ENCODE results near the gene PPP1R15B.
A peak's percentile ranks its signal among the peaks of the same experiment; 100 is the strongest.

Gene PPP1R15B

DNA sequence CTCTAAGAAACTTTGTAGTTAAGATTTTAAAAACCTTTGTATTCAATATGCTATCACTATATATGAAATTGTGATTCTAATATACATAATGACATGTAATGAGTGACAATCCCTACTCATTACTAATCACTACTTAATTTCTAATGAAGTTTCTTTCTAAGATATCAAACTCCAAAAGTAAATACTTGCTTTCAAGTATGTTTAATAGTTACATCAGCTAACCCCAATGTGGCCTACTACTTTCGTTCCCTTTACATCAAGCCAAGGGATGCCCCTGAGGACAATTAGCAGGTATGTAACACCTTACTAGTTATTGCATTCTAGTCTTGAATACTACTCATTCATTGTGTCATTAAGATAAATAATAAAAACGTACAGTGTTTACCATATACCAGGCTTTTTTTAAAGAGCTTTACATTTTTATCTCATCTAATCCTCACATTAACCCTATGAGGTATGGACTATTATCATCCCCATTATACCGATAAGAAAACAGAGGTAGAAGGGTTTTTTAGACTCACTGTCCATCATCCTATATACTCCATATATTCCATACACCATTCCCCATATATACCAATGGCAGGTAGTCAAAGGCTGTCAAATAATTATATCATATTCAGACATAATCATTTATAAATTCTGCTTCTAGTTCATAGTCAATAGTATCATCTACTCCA, 4.2 kb downstream of the PPP1R15B start:
- Mint-ChIP-seq H3K27me3 (no peaks in the 10 kb centered on the region), H3K36me3 (ENCODE audit: low read depth) (peaks cover 88% of the 10 kb centered on the region)

GRCh38 chr1:204406621-204407020, 5.0 kb downstream of the PPP1R15B start:
- H3K36me3 Mint-ChIP-seq (ENCODE audit: low read depth) = peaks cover 95% of the 10 kb centered on the region
- peak overlapping the region; percentile 77 for H3K27ac Mint-ChIP-seq
- DNase-seq = no peak
- H3K4me3 Mint-ChIP-seq = peak overlapping the region; percentile 99
- no peaks in the 10 kb centered on the region for H3K9me3 Mint-ChIP-seq
- no peaks in the 10 kb centered on the region for H3K27me3 Mint-ChIP-seq
- peaks cover 29% of the 10 kb centered on the region for H3K4me1 Mint-ChIP-seq (ENCODE audit: low read depth)

More for the DNA sequence above, 4.2 kb downstream of the PPP1R15B start:
- peak overlapping the region; percentile 99 for H3K4me3 Mint-ChIP-seq
- H3K9me3 Mint-ChIP-seq = no peaks in the 10 kb centered on the region
- peak overlapping the region; percentile 99 for H3K27ac Mint-ChIP-seq
- DNase-seq = no peak
- H3K4me1 Mint-ChIP-seq (ENCODE audit: low read depth) = peaks cover 28% of the 10 kb centered on the region

- Mint-ChIP-seq H3K27ac (peak overlapping the region; percentile 75), H3K9me3 (no peaks in the 10 kb centered on the region), H3K27me3 (no peaks in the 10 kb centered on the region), H3K4me1 (ENCODE audit: low read depth) (peaks cover 34% of the 10 kb centered on the region), H3K4me3 (peak overlapping the region; percentile 99), H3K36me3 (ENCODE audit: low read depth) (peaks cover 95% of the 10 kb centered on the region)
- DNase-seq = no peak
Observed at GRCh38 chr1:204405988-204406387, 5.6 kb downstream of the PPP1R15B start.

DNA sequence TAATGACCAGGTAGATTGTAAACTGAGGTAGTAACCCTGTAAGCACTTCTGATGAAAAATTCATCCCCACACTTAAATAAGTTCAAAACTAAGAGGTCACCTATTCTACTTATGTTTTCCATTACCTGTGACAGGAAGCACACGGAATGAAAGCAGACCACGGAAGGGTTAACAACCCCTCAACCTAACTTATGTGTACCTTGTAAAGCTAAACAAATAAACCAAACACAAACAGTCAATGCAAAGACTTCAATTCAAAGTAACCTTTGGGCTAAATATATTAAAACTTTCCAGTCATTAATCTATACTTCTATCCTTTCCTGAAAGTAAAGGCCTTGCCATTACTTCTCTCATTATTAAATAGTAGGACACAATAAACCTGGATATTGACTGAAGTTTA, 7.0 kb downstream of the PPP1R15B start:
- Mint-ChIP-seq H3K9me3 (no peaks in the 10 kb centered on the region), H3K36me3 (ENCODE audit: low read depth) (peaks cover 95% of the 10 kb centered on the region), H3K27ac (peak overlapping the region; percentile 78), H3K4me3 (peak overlapping the region; percentile 99), H3K4me1 (ENCODE audit: low read depth) (peaks cover 35% of the 10 kb centered on the region), H3K27me3 (no peaks in the 10 kb centered on the region)
- no peak for DNase-seq

DNA sequence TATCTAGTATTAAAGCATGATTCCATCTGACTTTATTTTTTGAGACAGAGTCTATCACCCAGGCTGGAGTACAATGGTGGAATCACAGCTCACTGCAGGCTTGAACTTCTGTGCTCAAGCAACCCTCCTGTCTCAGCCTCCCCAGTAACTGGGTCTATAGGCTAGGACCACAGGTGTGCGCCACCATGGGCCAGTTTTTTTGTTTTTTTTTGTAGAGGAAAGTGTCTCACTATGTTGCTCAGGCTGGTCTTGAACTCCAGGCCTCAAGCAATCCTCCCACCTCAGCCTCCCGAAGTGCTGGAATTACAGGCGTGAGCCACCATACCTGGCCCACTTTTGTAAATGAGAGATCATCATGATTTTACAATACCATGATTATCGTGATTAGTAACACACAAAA, 9.2 kb downstream of the PPP1R15B start:
- no peak overlapping the region for H3K4me3 Mint-ChIP-seq
- H3K9me3 Mint-ChIP-seq = no peaks in the 10 kb centered on the region
- peak overlapping the region; percentile 42 for H3K27ac Mint-ChIP-seq
- peaks cover 92% of the 10 kb centered on the region for H3K36me3 Mint-ChIP-seq (ENCODE audit: low read depth)
- DNase-seq = no peak
- peaks cover 37% of the 10 kb centered on the region for H3K4me1 Mint-ChIP-seq (ENCODE audit: low read depth)
- H3K27me3 Mint-ChIP-seq = no peaks in the 10 kb centered on the region

DNA sequence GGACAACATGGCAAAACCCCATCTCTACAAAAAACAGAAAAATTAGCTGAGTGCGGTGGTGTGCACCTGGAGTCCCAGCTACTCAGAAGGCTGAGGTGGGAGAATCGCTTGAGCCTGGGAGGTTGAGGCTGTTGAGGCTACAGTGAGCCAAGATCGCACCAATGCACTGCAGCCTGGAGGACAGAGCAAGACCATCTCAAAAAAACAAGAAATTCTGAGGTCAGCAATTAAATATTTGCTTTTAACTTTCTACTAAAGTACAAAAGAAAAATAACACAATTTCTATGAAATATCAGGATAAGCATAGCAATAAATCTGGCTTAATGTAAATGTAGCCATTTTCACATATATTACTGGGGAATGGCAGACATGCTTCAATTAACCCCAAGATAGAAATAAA, 9.9 kb downstream of the PPP1R15B start:
- no peak for DNase-seq
- Mint-ChIP-seq H3K4me1 (ENCODE audit: low read depth) (peaks cover 35% of the 10 kb centered on the region), H3K27me3 (no peaks in the 10 kb centered on the region), H3K9me3 (no peaks in the 10 kb centered on the region), H3K36me3 (ENCODE audit: low read depth) (peaks cover 90% of the 10 kb centered on the region), H3K27ac (peak overlapping the region; percentile 42), H3K4me3 (no peak overlapping the region)

DNA sequence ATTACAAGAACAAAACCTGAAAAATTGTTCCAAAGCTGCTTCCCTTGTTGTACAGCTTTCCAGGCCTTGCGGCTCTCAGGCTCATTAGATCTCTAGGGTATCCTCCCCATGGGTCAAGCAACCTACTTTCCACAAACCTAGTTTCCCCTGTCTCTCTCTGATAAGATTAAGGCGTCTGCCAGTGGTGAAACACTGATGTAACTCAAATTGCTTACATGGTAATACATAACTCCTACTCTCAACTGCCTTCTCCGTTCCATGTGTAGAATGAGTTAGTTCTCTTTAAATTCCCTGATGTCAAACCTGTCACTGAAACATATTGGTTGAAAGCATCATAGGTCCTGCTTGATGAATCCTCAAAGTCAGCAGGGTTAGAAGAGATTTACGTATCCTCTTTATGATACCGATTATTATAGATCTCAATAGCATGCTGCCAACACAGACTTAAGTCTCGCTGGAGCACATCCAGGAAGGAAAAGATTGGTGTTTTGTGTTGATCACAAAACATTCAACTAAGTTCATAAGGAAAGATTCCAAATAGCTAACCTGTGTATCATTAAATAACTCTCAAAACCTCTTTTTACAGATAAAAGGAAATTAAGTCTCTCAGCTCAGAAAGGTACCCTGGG, 10.6 kb downstream of the PPP1R15B start:
- H3K4me1 Mint-ChIP-seq (ENCODE audit: low read depth) = peaks cover 32% of the 10 kb centered on the region
- no peaks in the 10 kb centered on the region for H3K27me3 Mint-ChIP-seq
- no peaks in the 10 kb centered on the region for H3K9me3 Mint-ChIP-seq
- H3K4me3 Mint-ChIP-seq = no peak overlapping the region
- no peak for DNase-seq
- H3K27ac Mint-ChIP-seq = peak overlapping the region; percentile 42
- peaks cover 90% of the 10 kb centered on the region for H3K36me3 Mint-ChIP-seq (ENCODE audit: low read depth)

DNA sequence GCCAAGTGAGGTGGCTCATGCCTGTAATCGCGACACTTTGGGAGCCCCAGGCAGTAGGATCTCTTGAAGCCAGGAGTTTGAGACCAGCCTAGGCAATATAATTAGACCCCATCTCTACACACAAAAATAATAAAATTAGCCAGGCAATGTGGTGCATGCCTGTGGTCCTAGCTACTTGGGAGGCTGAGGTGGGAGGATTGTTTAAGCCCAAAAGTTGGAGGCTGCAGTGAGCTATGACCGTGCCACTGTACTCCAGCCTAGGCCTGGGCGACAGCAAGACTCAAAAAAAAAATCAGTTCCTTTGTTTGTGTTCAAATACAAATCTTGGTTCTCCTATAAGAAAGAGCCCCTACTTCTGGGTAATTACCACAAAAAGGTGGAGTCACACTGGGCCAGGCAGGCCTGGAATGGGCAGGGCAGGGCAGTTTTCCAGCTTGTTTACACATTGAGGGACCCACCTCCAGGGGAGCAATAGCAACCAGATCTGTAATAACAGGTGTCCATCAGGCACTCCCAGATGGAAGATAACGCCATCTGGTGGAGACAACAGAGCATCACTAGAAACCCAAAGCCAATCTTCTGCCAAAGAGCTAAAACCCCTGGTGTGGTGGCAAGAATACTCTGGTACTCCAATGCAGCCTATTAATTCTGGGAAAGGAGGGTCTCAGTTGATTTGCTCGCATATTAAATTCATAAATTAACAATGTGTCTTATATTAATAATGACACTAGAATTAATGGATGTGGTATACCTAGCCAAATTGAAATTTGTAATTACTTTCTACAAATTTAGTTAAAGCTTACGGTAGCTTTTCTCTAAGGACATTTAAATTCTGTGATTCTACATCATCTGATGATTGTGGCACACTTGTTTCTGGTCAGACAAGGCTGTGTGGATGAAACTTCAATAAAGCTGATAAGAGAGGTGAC, 13.2 kb downstream of the PPP1R15B start:
- H3K36me3 Mint-ChIP-seq (ENCODE audit: low read depth) = peaks cover 78% of the 10 kb centered on the region
- no peaks in the 10 kb centered on the region for H3K27me3 Mint-ChIP-seq
- H3K4me1 Mint-ChIP-seq (ENCODE audit: low read depth) = peaks cover 14% of the 10 kb centered on the region
- H3K9me3 Mint-ChIP-seq = no peaks in the 10 kb centered on the region
- no peak overlapping the region for H3K4me3 Mint-ChIP-seq
- peak overlapping the region; percentile 76 for H3K27ac Mint-ChIP-seq
- DNase-seq = peak; percentile 55

DNA sequence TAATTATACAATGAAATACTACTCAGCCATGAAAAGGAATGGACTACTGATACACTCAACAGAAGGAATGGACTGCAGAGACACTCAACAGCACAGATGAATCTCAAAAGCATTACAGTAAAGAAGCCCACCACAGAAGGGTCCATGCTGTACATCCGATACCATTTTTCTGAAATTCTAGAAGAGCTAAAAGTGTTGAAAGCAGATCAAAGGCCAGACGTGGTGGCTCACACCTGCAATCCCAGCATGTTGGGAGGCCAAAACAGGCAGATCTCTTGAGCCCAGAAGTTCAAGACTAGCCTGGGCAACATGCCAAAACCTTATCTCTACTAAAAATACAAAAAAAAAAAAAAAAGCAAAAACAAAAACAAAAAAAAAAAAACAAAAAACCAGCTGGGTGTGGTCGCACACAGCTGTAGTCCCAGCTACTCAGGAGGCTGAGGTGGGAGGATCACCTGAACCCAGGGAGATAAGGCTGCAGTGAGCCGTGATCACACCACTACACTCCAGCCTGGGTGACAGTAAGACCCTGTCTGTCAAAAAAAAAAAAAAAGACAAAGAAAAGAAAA, 15.5 kb downstream of the PPP1R15B start:
- H3K36me3 Mint-ChIP-seq (ENCODE audit: low read depth) = peaks cover 59% of the 10 kb centered on the region
- no peaks in the 10 kb centered on the region for H3K27me3 Mint-ChIP-seq
- DNase-seq = no peak
- peaks cover 10% of the 10 kb centered on the region for H3K4me1 Mint-ChIP-seq (ENCODE audit: low read depth)
- H3K9me3 Mint-ChIP-seq = no peaks in the 10 kb centered on the region
- no peak overlapping the region for H3K27ac Mint-ChIP-seq
- no peak overlapping the region for H3K4me3 Mint-ChIP-seq

DNA sequence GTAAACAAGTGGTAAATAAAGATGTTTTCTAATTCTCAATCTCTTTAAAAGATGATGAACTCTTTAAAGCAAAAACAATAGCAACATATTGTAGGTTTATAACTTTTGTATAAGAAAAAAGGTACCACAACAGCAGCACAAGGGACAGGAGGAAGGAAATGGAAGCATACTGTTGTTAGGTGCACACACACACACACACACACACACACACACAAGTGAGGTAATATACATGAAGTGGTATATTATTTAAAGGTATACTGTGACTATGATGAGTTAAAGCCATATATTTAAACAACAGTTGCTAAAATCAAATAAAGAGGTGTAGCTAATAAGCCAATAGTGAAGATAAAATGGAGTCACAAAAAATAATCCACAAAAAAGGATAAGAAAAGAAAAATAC, 20.0 kb downstream of the PPP1R15B start:
- H3K4me1 Mint-ChIP-seq (ENCODE audit: low read depth) = peaks cover 10% of the 10 kb centered on the region
- DNase-seq = no peak
- H3K4me3 Mint-ChIP-seq = no peak overlapping the region
- peaks cover 20% of the 10 kb centered on the region for H3K36me3 Mint-ChIP-seq (ENCODE audit: low read depth)
- H3K27me3 Mint-ChIP-seq = no peaks in the 10 kb centered on the region
- no peak overlapping the region for H3K27ac Mint-ChIP-seq
- no peaks in the 10 kb centered on the region for H3K9me3 Mint-ChIP-seq

DNA sequence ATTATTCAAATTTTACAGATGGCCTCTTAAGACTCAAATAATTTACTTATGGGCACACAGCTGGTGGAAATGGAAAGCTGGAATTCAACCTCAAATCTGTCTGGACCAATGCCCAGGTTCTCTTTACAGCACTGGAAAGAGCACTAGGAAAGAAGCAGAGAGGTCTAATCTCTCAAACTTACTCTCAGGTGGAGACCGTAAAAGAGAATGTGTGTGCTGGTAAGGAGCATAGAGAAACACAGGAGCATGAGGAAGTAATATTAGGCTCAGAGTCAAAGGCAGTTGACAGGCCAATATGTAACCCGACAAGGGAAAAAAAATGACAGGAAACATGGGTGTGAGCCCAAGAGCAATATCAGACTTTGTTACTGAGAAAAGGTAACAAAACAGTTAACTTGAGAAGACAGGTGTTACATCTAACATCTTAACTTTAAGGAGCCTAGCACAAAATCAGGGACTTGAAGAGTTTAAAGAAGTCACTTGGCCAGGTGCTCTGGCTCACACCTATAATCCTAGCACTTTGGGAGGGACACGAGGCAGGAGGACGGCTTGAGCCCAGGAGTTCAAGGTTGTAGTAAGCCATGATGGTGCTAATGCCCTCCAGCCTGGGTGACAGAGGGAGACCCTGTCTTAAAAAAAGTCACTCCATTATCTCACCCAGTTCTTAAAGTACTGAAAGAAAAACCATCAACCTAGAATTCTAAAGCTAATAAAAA, 20.7 kb downstream of the PPP1R15B start:
- no peaks in the 10 kb centered on the region for H3K27me3 Mint-ChIP-seq

DNA sequence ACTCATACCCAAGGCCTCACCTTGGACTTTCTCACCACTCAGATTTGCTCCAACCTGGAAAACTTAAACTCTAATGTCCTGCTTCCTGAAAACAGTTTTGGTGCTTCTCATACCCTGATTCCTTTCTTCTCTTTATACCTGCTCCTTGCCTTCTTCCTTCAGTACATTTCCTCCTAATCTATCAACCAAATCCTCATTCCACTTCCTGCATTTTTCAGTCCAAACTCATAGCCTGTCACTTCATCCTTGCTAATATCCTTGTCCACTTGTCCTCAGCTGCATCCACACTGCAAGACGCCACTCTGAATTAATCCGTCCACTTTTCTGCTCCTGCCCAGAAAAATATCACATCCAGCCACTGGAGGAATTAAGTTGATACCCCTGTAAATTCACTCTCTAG, 25.9 kb downstream of the PPP1R15B start:
- Mint-ChIP-seq H3K4me1 (ENCODE audit: low read depth) (peaks cover 6% of the 10 kb centered on the region), H3K27me3 (no peaks in the 10 kb centered on the region), H3K4me3 (no peak overlapping the region), H3K9me3 (no peaks in the 10 kb centered on the region), H3K36me3 (ENCODE audit: low read depth) (no peaks in the 10 kb centered on the region), H3K27ac (no peak overlapping the region)
- no peak for DNase-seq

More for the DNA sequence above, 20.7 kb downstream of the PPP1R15B start:
- no peak overlapping the region for H3K27ac Mint-ChIP-seq
- DNase-seq = no peak
- H3K4me3 Mint-ChIP-seq = no peak overlapping the region
- peaks cover 14% of the 10 kb centered on the region for H3K36me3 Mint-ChIP-seq (ENCODE audit: low read depth)
- H3K4me1 Mint-ChIP-seq (ENCODE audit: low read depth) = peaks cover 10% of the 10 kb centered on the region
- no peaks in the 10 kb centered on the region for H3K9me3 Mint-ChIP-seq

- no peak for DNase-seq
- Mint-ChIP-seq H3K27ac (no peak overlapping the region), H3K4me3 (no peak overlapping the region), H3K4me1 (ENCODE audit: low read depth) (peaks cover 4% of the 10 kb centered on the region), H3K27me3 (peaks cover 3% of the 10 kb centered on the region), H3K36me3 (ENCODE audit: low read depth) (no peaks in the 10 kb centered on the region), H3K9me3 (no peaks in the 10 kb centered on the region)
Observed at GRCh38 chr1:204384636-204385352, 26.8 kb downstream of the PPP1R15B start.
